Cardiac muscle cell (in vitro differentiated cells and primary cell): ENCODE results near the gene PLCB2. TPM values are rescaled to one million over a fixed set of nuclear protein-coding genes. Genes with fewer than 3 reads are reported as not detected.
A peak's percentile ranks its signal among the peaks of the same experiment; 100 is the strongest.

ENCODE experiments used
- DNase-seq, 2 donors: peaks; one replicate each; pipeline versions ENCODE4 v3.0.0 to v3.0.0-alpha.2; 2010 to 2017; ENCODE audit warnings: low read depth in 1 of 2, low spot score in 1 of 2
- H3K27ac ChIP-seq: fragments of 200-600 bp; sonication (generic); 2 replicates; pipeline ENCODE4 v1.5.1; 2016
- H3K27me3 ChIP-seq: fragments of 200-600 bp; sonication (generic); 2 replicates; pipeline ENCODE4 v1.6.0; 2016; ENCODE audit warnings: control low read depth
- H3K36me3 ChIP-seq: fragments of 200-600 bp; sonication (generic); 2 replicates; pipeline ENCODE4 v1.5.1; 2016; ENCODE audit warnings: control low read depth
- H3K4me1 ChIP-seq: fragments of 200-600 bp; sonication (generic); 2 replicates; pipeline ENCODE4 v1.8.1; 2017; ENCODE audit warnings: low read depth, mild to moderate bottlenecking, mixed run types
- H3K4me3 ChIP-seq: fragments of 200-600 bp; sonication (generic); 2 replicates; pipeline ENCODE4 v1.5.1; 2016; ENCODE audit warnings: mild to moderate bottlenecking
- H3K9me3 ChIP-seq: fragments of 200-600 bp; sonication (generic); 2 replicates; pipeline ENCODE4 v1.5.1; 2017; ENCODE audit warnings: low read depth, mild to moderate bottlenecking, control low read depth
- polyA plus RNA-seq: library from polyadenylated mRNA; unstranded; fragments of >200 nt; fragmentation: Nextera tagmentation; extraction: Ambion mirVana; gene quantifications from 2 replicates; pipeline ENCODE4 v1.2.1, GENCODE V29; 2016
- total RNA-seq: library from RNA; depleted of rRNA; stranded (reverse); fragments of >200 nt; gene quantifications from 2 replicates; pipeline ENCODE4 v1.2.3, GENCODE V29; 2016
- TF ChIP-seq, protein P1 (sequence below): IDR thresholded peaks from 2 replicates; pipeline ENCODE4 v1.5.1; 2012; ENCODE audit warnings: low read depth, mild to moderate bottlenecking, low read length

The PLCB2 gene
- total and polyA plus RNA-seq, 2 experiments from 2014 or later, result 28.3 to 41.2 TPM

DNA sequence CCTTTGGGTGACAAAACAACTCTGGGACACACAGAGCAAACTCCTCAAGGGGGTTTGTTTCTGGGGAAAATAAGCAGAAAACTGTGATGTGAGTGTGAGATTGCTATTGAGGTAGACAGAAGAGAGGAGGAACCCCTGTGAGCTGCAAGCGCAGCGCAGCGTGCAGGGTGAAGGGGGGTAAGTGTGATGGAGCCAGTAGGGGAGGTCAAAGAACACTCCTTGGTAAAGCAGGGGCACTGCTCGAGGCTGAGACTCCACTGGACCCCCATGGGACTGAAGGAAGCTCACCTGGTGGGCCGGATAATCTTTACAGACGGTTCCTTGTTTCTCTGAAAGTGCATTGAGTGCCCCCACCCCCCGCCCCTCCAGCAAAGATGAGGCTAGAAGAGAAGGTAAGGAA lies 23.3 kb upstream of the PLCB2 start:
- no peak overlapping the region for H3K4me3 ChIP-seq
- H3K27me3 ChIP-seq, result no peaks in the 10 kb centered on the region
- peak overlapping the region; percentile 99 for H3K27ac ChIP-seq
- peaks cover 6% of the 10 kb centered on the region for H3K36me3 ChIP-seq
- TF ChIP-seq, protein P1, sequence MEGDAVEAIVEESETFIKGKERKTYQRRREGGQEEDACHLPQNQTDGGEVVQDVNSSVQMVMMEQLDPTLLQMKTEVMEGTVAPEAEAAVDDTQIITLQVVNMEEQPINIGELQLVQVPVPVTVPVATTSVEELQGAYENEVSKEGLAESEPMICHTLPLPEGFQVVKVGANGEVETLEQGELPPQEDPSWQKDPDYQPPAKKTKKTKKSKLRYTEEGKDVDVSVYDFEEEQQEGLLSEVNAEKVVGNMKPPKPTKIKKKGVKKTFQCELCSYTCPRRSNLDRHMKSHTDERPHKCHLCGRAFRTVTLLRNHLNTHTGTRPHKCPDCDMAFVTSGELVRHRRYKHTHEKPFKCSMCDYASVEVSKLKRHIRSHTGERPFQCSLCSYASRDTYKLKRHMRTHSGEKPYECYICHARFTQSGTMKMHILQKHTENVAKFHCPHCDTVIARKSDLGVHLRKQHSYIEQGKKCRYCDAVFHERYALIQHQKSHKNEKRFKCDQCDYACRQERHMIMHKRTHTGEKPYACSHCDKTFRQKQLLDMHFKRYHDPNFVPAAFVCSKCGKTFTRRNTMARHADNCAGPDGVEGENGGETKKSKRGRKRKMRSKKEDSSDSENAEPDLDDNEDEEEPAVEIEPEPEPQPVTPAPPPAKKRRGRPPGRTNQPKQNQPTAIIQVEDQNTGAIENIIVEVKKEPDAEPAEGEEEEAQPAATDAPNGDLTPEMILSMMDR, result no peak
- no peaks in the 10 kb centered on the region for H3K9me3 ChIP-seq
- no peak for DNase-seq
- H3K4me1 ChIP-seq, result peaks cover 85% of the 10 kb centered on the region

DNA sequence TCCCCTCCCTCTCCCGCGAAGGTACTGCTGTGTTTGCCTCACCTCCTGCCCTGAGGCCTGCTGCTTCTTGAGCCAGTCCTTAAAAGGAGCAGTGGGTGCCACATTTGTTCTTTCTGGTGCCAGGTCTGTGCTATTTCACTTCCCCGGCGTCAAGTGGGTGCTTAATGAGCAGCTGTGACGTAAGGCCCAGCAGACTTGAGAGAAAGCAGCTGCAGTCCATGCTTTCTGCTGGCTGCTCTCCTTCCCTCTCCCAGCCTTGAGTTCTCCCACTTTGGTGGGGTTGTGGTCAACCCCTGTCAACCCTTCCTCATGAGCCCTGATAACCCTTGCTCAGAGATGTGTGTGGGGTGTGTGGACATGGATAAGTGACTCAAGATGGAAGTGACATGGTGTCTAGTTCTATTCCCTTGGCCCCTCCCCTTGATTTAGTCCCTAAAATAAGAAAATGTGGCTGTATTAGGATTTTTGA lies 22.7 kb upstream of the PLCB2 start:
- H3K4me3 ChIP-seq, result no peak overlapping the region
- H3K27ac ChIP-seq, result peak overlapping the region; percentile 99
- TF ChIP-seq, protein P1, result no peak
- peak; percentile 95 for DNase-seq
- H3K27me3 ChIP-seq, result no peaks in the 10 kb centered on the region
- H3K4me1 ChIP-seq, result peaks cover 87% of the 10 kb centered on the region
- peaks cover 6% of the 10 kb centered on the region for H3K36me3 ChIP-seq
- no peaks in the 10 kb centered on the region for H3K9me3 ChIP-seq

DNA sequence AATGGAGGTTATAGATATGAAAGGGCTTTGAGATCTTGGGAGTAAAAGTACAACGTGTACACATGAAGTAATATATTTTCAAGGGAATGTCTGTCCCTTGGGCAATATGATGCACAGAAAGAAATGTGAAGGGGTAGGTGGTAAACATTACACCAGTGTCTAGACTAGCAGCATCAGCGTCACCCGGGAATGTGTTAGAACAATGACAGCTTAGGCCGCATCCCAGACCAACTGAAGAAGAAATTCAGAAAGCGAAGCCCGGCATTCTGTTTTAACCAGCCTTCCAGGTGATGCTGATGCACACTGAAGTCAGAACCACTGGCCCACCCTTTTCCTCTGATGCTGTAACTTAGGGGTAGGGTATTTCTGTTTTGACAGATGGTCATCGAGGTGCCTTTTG lies 22.1 kb upstream of the PLCB2 start:
- peak in 1 of 2 donors; percentile 36 for DNase-seq
- Histone ChIP-seq H3K27me3 (no peaks in the 10 kb centered on the region), H3K27ac (peak overlapping the region; percentile 99), H3K36me3 (peaks cover 6% of the 10 kb centered on the region), H3K4me1 (peaks cover 83% of the 10 kb centered on the region), H3K9me3 (no peaks in the 10 kb centered on the region), H3K4me3 (no peak overlapping the region)
- TF ChIP-seq, protein P1, result no peak

DNA sequence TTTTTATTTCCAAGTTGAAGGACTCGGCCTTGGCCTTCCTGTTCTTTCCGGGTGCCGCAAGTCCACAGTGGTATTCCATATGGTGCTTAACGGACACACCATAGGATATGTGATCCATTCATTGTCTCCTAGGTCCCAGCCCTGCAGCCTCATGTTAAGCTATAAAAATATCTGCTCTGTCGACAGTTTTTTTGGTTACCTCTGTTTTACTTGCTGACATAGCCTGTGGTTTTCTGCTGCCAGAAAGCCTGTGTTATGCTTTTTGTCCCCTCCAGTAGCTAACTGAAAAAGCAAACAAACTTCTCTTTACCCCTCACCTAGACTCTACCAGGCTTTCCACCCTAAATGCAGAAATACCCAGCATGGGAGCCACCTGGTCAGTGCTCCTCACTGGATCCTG lies 21.0 kb upstream of the PLCB2 start:
- no peak for DNase-seq
- peaks cover 76% of the 10 kb centered on the region for H3K4me1 ChIP-seq
- peak overlapping the region; percentile 99 for H3K27ac ChIP-seq
- TF ChIP-seq, protein P1, result no peak
- no peaks in the 10 kb centered on the region for H3K9me3 ChIP-seq
- no peaks in the 10 kb centered on the region for H3K27me3 ChIP-seq
- peaks cover 6% of the 10 kb centered on the region for H3K36me3 ChIP-seq
- peak overlapping the region; percentile 92 for H3K4me3 ChIP-seq

DNA sequence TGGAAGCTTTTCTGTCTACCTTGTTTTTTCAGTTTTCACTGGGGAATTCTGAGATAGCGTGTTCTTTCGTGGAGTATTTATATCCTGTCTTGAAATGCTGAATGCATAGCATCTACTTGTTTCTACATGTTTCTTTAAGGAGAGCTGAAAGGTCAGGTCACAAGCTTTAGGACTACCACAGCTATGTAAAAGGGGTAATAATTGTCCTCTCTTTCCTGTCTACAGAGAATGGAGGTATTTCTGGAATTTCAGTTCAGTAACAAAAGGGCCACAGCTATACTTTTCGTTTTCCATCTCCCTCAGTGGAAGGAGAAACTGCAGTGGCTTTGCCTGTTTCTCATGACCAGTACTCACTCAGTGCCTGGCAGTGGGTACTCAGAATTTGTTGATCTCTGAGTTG lies 20.4 kb upstream of the PLCB2 start:
- peak in 1 of 2 donors; percentile 72 for DNase-seq
- H3K27me3 ChIP-seq, result no peaks in the 10 kb centered on the region
- no peaks in the 10 kb centered on the region for H3K9me3 ChIP-seq
- peak overlapping the region; percentile 99 for H3K27ac ChIP-seq
- peak overlapping the region; percentile 92 for H3K4me3 ChIP-seq
- TF ChIP-seq, protein P1, result no peak
- peaks cover 71% of the 10 kb centered on the region for H3K4me1 ChIP-seq
- peaks cover 6% of the 10 kb centered on the region for H3K36me3 ChIP-seq

DNA sequence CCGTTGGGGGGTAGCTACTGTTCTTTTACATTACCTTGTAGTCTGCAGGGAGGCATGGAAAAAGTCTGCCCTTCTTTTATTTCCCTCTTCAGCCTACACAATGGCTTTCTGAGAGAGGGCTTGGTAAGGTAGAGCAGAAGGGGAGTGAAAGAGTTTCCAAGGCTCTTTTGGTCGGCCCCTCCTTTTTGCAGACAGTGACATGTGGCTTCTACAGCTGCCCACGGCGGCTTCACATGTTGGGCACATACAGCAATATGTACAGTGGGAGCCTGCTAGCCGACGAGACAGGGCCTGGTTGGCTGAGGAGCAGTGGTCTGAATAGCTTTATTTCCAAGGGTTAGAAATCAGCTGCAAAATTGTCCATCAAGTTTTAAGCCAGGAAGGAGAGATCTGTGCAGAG lies 19.7 kb upstream of the PLCB2 start:
- TF ChIP-seq, protein P1, result no peak
- Histone ChIP-seq H3K4me1 (peaks cover 68% of the 10 kb centered on the region), H3K9me3 (no peaks in the 10 kb centered on the region), H3K27me3 (no peaks in the 10 kb centered on the region), H3K27ac (peak overlapping the region; percentile 99), H3K4me3 (peak overlapping the region; percentile 92), H3K36me3 (peaks cover 6% of the 10 kb centered on the region)
- no peak for DNase-seq
